Measurements from ENCODE around the gene RUBCN.
"Not testable (repeated sequence)": the region's sequence is repeated elsewhere in the genome, so short reads cannot be mapped to it uniquely, and the experiment has no call there.

The RUBCN gene

DNA sequence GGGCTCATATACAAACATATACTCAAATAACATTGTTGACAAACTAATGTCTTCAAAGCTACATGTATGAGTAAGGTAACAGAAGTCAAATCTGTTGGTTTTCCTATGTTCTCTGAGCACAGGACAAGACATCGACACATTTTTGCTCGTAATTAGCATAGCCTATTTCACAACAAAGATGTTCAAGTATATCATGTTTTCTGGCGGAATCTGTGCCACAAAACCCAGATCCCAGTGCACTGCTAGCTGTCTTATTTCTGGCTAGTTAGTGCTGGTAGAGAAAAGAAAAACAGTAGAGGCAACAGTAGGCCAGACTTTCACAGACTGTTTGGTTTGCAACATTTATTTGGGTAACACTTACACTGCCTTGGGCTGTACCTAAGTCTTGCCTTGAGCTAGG is 51.2 kb downstream of the RUBCN start:
- no peak for DNase-seq (ENCODE audit: low spot score)

- no peak for DNase-seq (ENCODE audit: low spot score)
Observed at GRCh38 chr3:197683191-197683590, 53.5 kb downstream of the RUBCN start.

DNA sequence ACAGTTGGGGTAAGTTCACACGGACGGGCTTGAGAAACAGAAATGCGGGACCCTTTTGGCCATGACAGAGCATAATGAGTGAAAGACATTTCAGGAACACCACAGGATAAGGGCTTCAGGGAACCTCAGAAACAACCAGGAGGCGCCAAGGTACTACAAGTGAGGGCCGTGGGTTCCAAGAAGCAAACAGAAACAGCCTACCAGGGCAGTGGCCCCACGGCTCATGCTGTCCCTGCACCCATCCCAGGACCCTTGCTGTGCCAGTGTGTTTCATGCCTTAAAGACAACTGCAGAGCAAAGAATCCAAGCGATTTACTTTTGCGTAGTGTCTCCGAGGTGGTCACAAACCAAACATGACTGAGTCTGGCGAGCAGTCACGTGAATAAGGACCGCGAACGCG is 54.0 kb downstream of the RUBCN start:
- no peak for DNase-seq (ENCODE audit: low spot score)

GRCh38 chr3:197680955-197681521 is 55.7 kb downstream of the RUBCN start:
- no peak for DNase-seq (ENCODE audit: low spot score)

- no peak for DNase-seq (ENCODE audit: low spot score)
Observed at GRCh38 chr3:197675951-197676350, 60.8 kb downstream of the RUBCN start.

DNA sequence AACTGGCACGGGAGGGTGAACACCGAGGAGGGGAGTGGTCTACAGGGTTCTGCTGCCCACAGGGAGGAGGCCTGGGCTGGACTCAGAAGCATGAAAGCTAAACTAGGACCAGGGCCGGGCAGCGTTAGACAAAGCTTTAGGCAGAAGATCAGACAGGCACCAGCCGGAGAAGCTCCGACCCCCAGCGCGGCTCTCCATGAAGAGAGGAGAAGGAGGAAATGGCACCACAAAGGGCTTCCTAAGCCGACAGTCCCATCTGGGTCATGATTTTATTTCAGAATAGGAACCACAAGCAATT is 61.2 kb downstream of the RUBCN start:
- no peak for DNase-seq (ENCODE audit: low spot score)

DNA sequence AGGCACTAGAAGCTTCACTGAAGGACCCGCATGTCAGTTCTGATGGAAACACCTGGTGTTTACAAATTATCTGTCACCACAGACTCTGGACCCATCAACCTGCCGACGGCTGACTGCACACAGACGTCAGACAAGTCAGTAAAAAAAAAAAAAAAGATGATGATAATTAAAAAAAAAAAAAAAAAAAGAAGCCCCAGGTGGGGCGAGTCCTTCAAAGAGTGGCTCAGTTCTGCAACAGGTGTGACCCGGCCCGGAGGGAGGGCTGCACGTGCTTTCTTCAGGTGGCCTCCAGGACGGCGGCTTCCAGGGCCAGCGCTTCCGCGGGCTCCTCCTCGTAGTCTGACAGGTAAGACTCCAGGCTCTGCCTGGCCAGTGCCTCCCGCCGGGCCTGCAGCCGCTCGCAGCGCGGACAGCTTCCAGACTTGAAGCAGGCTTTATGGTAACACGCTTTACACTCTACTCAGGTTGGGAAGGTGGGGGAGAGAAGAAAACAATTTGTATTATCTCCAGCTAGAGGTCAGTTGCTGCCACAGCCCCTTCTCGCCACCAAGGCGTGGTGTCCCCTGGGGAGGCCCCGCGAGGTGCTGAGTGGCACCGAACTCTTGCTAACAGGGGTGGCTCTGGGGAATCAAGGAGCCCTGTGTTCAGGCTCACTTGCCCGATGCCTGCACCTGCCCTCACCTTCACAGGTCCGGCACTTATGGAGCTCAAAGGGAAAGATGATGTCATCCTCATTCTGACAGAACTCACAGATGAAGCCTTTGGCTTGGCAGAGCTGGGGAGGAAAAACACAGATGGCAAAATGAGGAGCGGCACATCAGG is 61.8 kb downstream of the RUBCN start:
- no peak for DNase-seq (ENCODE audit: low spot score)

DNA sequence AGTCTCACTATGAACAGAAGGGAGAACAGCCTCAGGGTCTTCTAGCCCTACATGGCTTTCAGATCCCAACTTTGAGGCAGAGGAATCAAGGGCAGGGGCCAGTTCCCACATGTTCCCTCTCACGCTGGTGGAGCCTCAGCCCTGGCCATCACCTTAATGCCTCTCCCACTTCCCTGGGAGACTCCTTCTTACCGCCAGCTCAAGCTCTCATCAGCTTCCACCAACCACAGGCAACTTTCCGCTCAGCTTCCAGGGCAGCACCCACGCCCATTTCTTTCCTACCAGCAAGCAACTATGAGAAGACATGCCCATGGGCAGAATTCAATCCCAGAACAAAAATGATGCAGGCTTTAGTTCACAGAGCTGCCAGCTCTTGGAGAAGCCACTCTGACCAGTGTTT is 63.5 kb downstream of the RUBCN start:
- DNase-seq (ENCODE audit: low spot score) = no peak

- no peak for DNase-seq (ENCODE audit: low spot score)
Observed at GRCh38 chr3:197670361-197670760, 66.3 kb downstream of the RUBCN start.

GRCh38 chr3:197667968-197668367 is 68.7 kb downstream of the RUBCN start:
- no peak for DNase-seq (ENCODE audit: low spot score)

GRCh38 chr3:197667293-197667692 is 69.4 kb downstream of the RUBCN start:
- DNase-seq (ENCODE audit: low spot score) = not testable (repeated sequence)

GRCh38 chr3:197666221-197666842 is 70.4 kb downstream of the RUBCN start:
- DNase-seq (ENCODE audit: low spot score) = not testable (repeated sequence)

DNA sequence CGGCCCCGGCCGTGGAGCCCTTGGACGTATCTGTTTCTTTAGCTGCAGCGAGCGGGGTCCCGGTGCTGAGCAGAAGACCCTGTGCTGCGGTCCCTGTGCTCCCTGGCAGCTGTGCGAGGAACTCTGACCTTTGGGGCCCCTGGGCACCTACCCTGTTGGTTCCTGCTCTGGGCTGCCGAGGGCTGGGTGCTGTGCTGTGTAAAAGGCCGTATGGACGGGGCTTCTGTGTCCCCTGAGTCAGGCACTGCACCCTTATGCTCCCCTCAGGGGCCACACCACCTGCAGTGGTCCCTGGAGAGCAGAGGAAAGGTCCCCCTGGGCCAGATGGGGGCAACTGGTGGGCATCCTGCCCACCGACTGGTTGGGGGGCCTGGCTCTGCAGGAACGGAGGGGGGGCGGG is 71.2 kb downstream of the RUBCN start:
- DNase-seq (ENCODE audit: low spot score) = not testable (repeated sequence)

DNA sequence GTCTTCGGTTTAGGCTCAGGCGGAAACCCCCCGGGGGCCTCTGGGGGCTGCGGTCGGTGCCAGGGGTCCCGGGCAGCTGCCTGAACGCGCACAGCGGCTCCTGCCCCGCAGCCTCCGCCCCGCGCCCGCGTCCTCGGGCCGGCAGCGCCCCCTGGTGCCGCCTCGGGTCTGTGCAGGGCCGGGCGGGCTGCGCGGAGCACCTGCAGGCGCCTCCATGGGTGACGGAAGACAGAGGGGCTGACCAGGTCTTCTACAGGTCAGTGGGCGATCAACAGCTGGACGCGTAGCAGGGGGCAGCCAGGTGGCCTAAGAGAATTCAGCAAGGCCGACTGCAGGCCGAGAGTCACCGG is 71.6 kb downstream of the RUBCN start:
- not testable (repeated sequence) for DNase-seq (ENCODE audit: low spot score)

- DNase-seq (ENCODE audit: low spot score) = not testable (repeated sequence)
Observed at GRCh38 chr3:197664414-197665141, 72.1 kb downstream of the RUBCN start.

DNA sequence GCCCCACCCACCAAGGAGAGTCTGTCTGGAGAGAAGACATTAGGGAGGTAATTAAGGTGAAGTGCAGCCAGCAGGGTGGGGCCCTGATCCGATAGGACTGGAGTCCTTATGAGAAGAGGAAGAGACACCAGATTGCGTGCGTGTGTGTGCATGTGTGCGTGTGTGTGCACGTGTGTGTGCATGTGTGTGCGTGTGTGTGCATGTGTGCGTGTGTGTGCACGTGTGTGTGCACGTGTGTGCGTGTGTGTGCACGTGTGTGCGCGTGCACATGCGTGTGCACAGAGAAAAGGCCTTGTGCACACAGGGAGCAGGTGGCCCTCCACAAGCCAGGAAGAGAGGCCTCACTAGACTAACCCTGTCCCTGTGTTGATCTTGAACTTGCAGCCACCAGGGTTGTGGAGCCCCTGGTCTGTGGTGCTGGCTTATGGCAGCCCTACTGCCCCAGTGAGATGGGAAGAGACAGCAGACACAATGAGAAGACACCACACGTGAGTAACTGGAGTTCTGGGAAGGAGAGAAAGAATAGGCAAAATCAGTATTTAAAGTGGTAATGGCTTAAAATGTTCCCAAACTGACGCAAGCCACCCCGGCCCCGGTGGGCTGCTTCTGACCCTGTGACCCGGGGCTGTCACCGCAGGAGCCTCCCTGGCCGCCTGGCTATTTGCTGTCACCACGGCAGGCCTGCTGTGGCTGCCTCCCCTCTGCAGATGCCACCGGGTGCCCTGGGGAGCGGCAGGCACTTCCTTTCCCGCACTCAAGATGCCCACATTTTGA is 73.2 kb downstream of the RUBCN start:
- DNase-seq (ENCODE audit: low spot score) = not testable (repeated sequence)

- DNase-seq (ENCODE audit: low spot score) = not testable (repeated sequence)
Observed at GRCh38 chr3:197662352-197662751, 74.4 kb downstream of the RUBCN start.

DNA sequence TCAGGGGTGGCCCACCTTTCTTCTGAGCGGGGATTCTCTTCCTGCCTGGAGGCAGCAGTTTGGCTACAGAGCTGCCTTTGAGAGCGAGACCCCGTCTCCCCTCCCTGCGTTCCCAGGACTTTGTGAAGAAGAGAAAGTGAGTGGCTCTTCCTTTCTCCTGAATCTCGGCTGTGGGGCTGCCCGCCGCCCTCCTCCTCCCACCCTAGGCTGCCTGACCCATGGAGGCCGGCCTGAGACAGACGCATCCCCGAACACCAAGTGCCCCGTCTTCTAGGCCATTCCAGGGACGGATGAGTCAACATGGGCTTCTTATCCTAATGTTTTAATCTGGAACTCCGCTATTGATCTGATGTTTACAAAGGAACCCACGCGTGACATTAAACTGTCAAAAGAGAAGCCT is 74.8 kb downstream of the RUBCN start:
- DNase-seq (ENCODE audit: low spot score) = not testable (repeated sequence)

DNA sequence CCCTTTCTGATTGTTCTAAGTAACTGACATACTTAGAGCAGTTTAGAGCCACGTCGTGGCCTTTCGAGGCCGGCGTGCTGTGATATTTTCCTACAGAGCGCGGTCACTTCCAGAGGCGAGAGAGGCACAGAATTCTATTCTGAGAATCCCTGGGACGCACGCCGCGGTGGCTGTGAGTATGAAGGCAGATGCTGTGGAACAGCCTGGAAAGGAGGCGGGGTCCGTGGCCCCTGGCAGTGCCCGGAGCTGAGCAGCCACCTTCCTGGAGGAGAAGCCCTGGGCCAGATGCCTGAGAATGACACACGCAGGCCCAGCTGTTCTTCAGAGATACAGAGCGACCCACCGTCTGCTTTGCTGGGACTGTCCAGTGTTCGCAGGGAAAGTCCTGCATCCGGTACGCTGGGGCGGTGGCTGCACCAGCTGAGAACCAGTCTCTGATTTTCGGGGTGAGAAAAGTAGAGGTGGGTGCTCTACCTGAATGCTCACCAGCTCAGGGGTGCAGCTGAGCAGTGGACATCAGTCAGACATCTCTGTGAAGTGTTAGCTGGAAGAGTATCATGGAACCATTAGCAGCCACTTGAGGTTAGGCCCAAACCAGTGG is 75.4 kb downstream of the RUBCN start:
- DNase-seq (ENCODE audit: low spot score) = not testable (repeated sequence)

- DNase-seq (ENCODE audit: low spot score) = not testable (repeated sequence)
Observed at GRCh38 chr3:197659701-197660100, 77.0 kb downstream of the RUBCN start.

GRCh38 chr3:197659144-197659543 is 77.6 kb downstream of the RUBCN start:
- DNase-seq (ENCODE audit: low spot score) = not testable (repeated sequence)

GRCh38 chr3:197658706-197659105 is 78.0 kb downstream of the RUBCN start:
- not testable (repeated sequence) for DNase-seq (ENCODE audit: low spot score)
